WTC11 (cell line): ENCODE data around the gene NEURL1. TPM values are rescaled to one million over a fixed set of nuclear protein-coding genes. Genes with fewer than 3 reads are reported as not detected.

ENCODE experiments used
- ATAC-seq: fragments of 200-7000 bp; cut with Tn5 transposase; 2 replicates; pipeline ENCODE4 v1.10.0; 2021; ENCODE audit warnings: mild to moderate bottlenecking, moderate library complexity
- CTCF ChIA-PET: fragments of 300-600 bp; sonication (Branson Sonifier 250); formaldehyde crosslinking; loops from one replicate; lab custom pipeline; 2021; ENCODE audit warnings: antibody characterized with exemption; lab: Charles Lee
- POLR2A ChIA-PET: fragments of 350-600 bp; sonication (Branson Sonifier 250); formaldehyde crosslinking; loops from one replicate; lab custom pipeline; 2021; ENCODE audit warnings: antibody characterized with exemption; lab: Charles Lee
- DNase-seq: peaks from one replicate; pipeline ENCODE4 v3.0.0; 2021; ENCODE audit warnings: low spot score
- H3K27ac Mint-ChIP-seq: 2 replicates; pipeline ENCODE4 v1.8.0; 2021; ENCODE audit warnings: mixed read lengths
- H3K27me3 Mint-ChIP-seq: 2 replicates; pipeline ENCODE4 v1.8.0; 2021; ENCODE audit warnings: low read depth, mild to moderate bottlenecking, moderate library complexity, mixed read lengths
- H3K36me3 Mint-ChIP-seq: 2 replicates; pipeline ENCODE4 v1.8.0; 2021; ENCODE audit warnings: mixed read lengths
- H3K4me1 Mint-ChIP-seq: 2 replicates; pipeline ENCODE4 v1.8.0; 2022; ENCODE audit warnings: mixed read lengths
- H3K4me3 Mint-ChIP-seq: 2 replicates; pipeline ENCODE4 v1.8.0; 2021; ENCODE audit warnings: mild to moderate bottlenecking, moderate library complexity, mixed read lengths
- H3K9me3 Mint-ChIP-seq: 2 replicates; pipeline ENCODE4 v1.8.0; 2021; ENCODE audit warnings: mixed read lengths
- ATF1 ChIP-seq: sonication (generic); formaldehyde crosslinking; IDR thresholded peaks from 2 replicates; pipeline ENCODE4 v1.8.1; 2023; ENCODE audit warnings: mild to moderate bottlenecking, moderate library complexity, missing genetic modification reagents
- ELF4 ChIP-seq: sonication (generic); formaldehyde crosslinking; IDR thresholded peaks from 2 replicates; pipeline ENCODE4 v1.8.1; 2022; ENCODE audit warnings: low read depth, mild to moderate bottlenecking, moderate library complexity, missing genetic modification reagents
- IRF2 ChIP-seq: sonication (generic); formaldehyde crosslinking; IDR thresholded peaks from 2 replicates; pipeline ENCODE4 v1.8.0; 2022; ENCODE audit warnings: low read depth, missing genetic modification reagents, borderline replicate concordance
- KAT7 ChIP-seq: sonication (generic); formaldehyde crosslinking; IDR thresholded peaks from 2 replicates; pipeline ENCODE4 v1.8.1; 2023; ENCODE audit warnings: missing genetic modification reagents, mild to moderate bottlenecking, borderline replicate concordance
- NFE2L1 ChIP-seq: sonication (generic); formaldehyde crosslinking; IDR thresholded peaks from 2 replicates; pipeline ENCODE4 v1.8.1; 2023; ENCODE audit warnings: missing genetic modification reagents
- TEAD1 ChIP-seq: sonication (generic); formaldehyde crosslinking; IDR thresholded peaks from 2 replicates; pipeline ENCODE4 v1.8.0; 2022; ENCODE audit warnings: mild to moderate bottlenecking, missing genetic modification reagents
- total RNA-seq: library from RNA; stranded (reverse); gene quantifications from 3 replicates; pipeline ENCODE4 v1.2.3, GENCODE V29; 2021
- TF ChIP-seq, protein P1 (sequence below): sonication (generic); formaldehyde crosslinking; IDR thresholded peaks from 2 replicates; pipeline ENCODE4 v1.8.1; 2023; ENCODE audit warnings: mild to moderate bottlenecking, missing genetic modification reagents
- TF ChIP-seq, protein P2 (sequence below): sonication (generic); formaldehyde crosslinking; IDR thresholded peaks from 2 replicates; pipeline ENCODE4 v1.8.1; 2022; ENCODE audit warnings: low read depth, missing genetic modification reagents, borderline replicate concordance
- TF ChIP-seq, protein P3 (sequence below): sonication (generic); formaldehyde crosslinking; IDR thresholded peaks from 2 replicates; pipeline ENCODE4 v1.8.0; 2022; ENCODE audit warnings: mild to moderate bottlenecking, missing genetic modification reagents
- TF ChIP-seq, protein P4 (sequence below): sonication (generic); formaldehyde crosslinking; IDR thresholded peaks from 2 replicates; pipeline ENCODE4 v1.8.1; 2023; ENCODE audit warnings: mild to moderate bottlenecking, missing genetic modification reagents
- TF ChIP-seq, protein P5 (sequence below): sonication (generic); formaldehyde crosslinking; IDR thresholded peaks from 2 replicates; pipeline ENCODE4 v1.8.0; 2023; ENCODE audit warnings: missing genetic modification reagents, mild to moderate bottlenecking, borderline replicate concordance
- TF ChIP-seq, protein P6 (sequence below): fragments of 250-450 bp; sonication (Bioruptor Pico); IDR thresholded peaks from 2 replicates; pipeline ENCODE4 v1.9.0; 2021; ENCODE audit warnings: mild to moderate bottlenecking, borderline replicate concordance
- TF ChIP-seq, protein P7 (sequence below): sonication (generic); formaldehyde crosslinking; IDR thresholded peaks from 2 replicates; pipeline ENCODE4 v1.8.0; 2023; ENCODE audit warnings: mild to moderate bottlenecking, missing genetic modification reagents
- TF ChIP-seq, protein P8 (sequence below): sonication (generic); formaldehyde crosslinking; conservative IDR thresholded peaks from 2 replicates; pipeline ENCODE4 v1.8.1; 2022; ENCODE audit warnings: mild to moderate bottlenecking, missing genetic modification reagents
- TF ChIP-seq, protein P9 (sequence below): sonication (generic); formaldehyde crosslinking; IDR thresholded peaks from 2 replicates; pipeline ENCODE4 v1.8.1; 2023; ENCODE audit warnings: mild to moderate bottlenecking, missing genetic modification reagents, moderate library complexity

The NEURL1 gene
- total RNA-seq, 1 experiment from 2014 or later = 1.2 TPM

DNA sequence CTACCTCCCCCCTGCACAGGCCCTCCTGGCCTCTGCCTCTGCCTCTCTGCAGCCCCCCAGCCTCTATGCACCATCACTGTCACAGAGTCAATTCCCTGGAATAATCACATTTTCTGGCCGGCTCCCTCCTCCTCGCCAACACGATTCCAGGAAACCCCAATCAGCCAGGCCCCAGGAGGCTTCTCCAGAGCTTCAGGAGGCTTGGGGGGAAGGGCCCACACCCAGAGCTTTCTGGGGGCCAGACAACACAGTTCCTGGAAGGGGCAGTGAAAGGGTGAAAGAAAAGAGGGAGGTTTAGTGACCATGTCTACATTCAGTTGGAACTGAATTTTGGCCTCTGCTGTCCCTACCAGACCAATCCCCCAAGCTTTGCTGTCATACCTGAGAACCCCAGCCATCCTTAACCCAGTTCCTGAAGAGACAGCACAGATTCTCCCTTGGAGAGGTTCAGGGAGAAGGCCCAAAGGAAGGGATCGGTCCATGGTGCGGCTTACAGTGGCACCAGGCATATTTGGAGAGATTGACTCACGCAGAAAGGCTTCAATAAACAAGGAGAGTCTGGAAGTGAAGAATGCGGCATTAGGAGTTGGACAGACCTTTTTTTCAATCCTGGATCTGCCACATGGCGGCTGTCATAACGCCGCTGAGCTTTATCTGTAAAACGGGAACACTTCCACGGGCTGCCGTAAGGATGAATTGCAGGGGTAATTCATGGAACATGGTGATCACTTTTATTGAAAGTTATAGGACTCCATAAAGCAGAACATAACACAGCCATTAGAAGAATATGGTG is 89.0 kb downstream of the NEURL1 start (continued):
- TF ChIP-seq, protein P1, sequence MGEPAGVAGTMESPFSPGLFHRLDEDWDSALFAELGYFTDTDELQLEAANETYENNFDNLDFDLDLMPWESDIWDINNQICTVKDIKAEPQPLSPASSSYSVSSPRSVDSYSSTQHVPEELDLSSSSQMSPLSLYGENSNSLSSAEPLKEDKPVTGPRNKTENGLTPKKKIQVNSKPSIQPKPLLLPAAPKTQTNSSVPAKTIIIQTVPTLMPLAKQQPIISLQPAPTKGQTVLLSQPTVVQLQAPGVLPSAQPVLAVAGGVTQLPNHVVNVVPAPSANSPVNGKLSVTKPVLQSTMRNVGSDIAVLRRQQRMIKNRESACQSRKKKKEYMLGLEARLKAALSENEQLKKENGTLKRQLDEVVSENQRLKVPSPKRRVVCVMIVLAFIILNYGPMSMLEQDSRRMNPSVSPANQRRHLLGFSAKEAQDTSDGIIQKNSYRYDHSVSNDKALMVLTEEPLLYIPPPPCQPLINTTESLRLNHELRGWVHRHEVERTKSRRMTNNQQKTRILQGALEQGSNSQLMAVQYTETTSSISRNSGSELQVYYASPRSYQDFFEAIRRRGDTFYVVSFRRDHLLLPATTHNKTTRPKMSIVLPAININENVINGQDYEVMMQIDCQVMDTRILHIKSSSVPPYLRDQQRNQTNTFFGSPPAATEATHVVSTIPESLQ (CRISPR knock-in tag) = no peak

DNA sequence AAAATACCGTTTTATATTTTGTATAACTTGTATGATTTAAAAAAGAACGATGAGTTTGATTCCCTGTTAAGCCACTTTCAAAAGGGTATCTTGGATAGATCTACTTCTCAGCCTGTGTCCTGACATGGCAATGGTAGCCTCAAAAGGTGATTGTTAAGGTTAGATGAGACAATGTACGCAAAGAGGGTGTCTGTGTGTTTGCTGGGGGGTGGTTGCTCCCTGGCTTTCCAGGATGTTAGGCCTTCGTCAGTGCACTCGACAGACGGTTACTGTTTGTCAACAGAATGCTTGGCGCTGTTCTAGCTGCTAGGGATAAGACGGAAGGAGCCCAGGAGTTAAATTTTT is 90.3 kb downstream of the NEURL1 start:
- Mint-ChIP-seq H3K4me1 (0 out of 2 replicates have a peak, but pooled peaks cover 2% of the 10 kb centered on the region), H3K36me3 (no peaks in the 10 kb centered on the region), H3K9me3 (peaks cover 6% of the 10 kb centered on the region; the same call in 1 of the 2 replicates), H3K27me3 (peaks cover 38% of the 10 kb centered on the region), H3K4me3 (peak overlapping the region; percentile 50), H3K27ac (no peak overlapping the region)
- ChIA-PET POLR2A (no interaction called here), CTCF (interaction anchor here (0.7 to 1.6 kb wide), 4 partner anchors 9 to 102 kb away, joined by 3 to 11 read pairs (median 6); no protein-coding TSS in a partner anchor)
- no peak for DNase-seq
- ATAC-seq = no peak
- TF ChIP-seq, protein P2, sequence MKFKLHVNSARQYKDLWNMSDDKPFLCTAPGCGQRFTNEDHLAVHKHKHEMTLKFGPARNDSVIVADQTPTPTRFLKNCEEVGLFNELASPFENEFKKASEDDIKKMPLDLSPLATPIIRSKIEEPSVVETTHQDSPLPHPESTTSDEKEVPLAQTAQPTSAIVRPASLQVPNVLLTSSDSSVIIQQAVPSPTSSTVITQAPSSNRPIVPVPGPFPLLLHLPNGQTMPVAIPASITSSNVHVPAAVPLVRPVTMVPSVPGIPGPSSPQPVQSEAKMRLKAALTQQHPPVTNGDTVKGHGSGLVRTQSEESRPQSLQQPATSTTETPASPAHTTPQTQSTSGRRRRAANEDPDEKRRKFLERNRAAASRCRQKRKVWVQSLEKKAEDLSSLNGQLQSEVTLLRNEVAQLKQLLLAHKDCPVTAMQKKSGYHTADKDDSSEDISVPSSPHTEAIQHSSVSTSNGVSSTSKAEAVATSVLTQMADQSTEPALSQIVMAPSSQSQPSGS (CRISPR knock-in tag) = no peak
- TF ChIP-seq, protein P3, sequence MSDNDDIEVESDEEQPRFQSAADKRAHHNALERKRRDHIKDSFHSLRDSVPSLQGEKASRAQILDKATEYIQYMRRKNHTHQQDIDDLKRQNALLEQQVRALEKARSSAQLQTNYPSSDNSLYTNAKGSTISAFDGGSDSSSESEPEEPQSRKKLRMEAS (CRISPR knock-in tag) = no peak
- no peak for TF ChIP-seq KAT7 (CRISPR knock-in tag)
- TF ChIP-seq, protein P4, sequence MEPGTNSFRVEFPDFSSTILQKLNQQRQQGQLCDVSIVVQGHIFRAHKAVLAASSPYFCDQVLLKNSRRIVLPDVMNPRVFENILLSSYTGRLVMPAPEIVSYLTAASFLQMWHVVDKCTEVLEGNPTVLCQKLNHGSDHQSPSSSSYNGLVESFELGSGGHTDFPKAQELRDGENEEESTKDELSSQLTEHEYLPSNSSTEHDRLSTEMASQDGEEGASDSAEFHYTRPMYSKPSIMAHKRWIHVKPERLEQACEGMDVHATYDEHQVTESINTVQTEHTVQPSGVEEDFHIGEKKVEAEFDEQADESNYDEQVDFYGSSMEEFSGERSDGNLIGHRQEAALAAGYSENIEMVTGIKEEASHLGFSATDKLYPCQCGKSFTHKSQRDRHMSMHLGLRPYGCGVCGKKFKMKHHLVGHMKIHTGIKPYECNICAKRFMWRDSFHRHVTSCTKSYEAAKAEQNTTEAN (CRISPR knock-in tag) = no peak
- no peak for TF ChIP-seq ATF1
- TF ChIP-seq, protein P5, sequence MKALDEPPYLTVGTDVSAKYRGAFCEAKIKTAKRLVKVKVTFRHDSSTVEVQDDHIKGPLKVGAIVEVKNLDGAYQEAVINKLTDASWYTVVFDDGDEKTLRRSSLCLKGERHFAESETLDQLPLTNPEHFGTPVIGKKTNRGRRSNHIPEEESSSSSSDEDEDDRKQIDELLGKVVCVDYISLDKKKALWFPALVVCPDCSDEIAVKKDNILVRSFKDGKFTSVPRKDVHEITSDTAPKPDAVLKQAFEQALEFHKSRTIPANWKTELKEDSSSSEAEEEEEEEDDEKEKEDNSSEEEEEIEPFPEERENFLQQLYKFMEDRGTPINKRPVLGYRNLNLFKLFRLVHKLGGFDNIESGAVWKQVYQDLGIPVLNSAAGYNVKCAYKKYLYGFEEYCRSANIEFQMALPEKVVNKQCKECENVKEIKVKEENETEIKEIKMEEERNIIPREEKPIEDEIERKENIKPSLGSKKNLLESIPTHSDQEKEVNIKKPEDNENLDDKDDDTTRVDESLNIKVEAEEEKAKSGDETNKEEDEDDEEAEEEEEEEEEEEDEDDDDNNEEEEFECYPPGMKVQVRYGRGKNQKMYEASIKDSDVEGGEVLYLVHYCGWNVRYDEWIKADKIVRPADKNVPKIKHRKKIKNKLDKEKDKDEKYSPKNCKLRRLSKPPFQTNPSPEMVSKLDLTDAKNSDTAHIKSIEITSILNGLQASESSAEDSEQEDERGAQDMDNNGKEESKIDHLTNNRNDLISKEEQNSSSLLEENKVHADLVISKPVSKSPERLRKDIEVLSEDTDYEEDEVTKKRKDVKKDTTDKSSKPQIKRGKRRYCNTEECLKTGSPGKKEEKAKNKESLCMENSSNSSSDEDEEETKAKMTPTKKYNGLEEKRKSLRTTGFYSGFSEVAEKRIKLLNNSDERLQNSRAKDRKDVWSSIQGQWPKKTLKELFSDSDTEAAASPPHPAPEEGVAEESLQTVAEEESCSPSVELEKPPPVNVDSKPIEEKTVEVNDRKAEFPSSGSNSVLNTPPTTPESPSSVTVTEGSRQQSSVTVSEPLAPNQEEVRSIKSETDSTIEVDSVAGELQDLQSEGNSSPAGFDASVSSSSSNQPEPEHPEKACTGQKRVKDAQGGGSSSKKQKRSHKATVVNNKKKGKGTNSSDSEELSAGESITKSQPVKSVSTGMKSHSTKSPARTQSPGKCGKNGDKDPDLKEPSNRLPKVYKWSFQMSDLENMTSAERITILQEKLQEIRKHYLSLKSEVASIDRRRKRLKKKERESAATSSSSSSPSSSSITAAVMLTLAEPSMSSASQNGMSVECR (CRISPR knock-in tag) = no peak
- TF ChIP-seq, protein P6, sequence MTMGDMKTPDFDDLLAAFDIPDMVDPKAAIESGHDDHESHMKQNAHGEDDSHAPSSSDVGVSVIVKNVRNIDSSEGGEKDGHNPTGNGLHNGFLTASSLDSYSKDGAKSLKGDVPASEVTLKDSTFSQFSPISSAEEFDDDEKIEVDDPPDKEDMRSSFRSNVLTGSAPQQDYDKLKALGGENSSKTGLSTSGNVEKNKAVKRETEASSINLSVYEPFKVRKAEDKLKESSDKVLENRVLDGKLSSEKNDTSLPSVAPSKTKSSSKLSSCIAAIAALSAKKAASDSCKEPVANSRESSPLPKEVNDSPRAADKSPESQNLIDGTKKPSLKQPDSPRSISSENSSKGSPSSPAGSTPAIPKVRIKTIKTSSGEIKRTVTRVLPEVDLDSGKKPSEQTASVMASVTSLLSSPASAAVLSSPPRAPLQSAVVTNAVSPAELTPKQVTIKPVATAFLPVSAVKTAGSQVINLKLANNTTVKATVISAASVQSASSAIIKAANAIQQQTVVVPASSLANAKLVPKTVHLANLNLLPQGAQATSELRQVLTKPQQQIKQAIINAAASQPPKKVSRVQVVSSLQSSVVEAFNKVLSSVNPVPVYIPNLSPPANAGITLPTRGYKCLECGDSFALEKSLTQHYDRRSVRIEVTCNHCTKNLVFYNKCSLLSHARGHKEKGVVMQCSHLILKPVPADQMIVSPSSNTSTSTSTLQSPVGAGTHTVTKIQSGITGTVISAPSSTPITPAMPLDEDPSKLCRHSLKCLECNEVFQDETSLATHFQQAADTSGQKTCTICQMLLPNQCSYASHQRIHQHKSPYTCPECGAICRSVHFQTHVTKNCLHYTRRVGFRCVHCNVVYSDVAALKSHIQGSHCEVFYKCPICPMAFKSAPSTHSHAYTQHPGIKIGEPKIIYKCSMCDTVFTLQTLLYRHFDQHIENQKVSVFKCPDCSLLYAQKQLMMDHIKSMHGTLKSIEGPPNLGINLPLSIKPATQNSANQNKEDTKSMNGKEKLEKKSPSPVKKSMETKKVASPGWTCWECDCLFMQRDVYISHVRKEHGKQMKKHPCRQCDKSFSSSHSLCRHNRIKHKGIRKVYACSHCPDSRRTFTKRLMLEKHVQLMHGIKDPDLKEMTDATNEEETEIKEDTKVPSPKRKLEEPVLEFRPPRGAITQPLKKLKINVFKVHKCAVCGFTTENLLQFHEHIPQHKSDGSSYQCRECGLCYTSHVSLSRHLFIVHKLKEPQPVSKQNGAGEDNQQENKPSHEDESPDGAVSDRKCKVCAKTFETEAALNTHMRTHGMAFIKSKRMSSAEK (CRISPR knock-in tag) = no peak
- no peak for TF ChIP-seq TEAD1 (CRISPR knock-in tag)
- no peak for TF ChIP-seq ELF4
- TF ChIP-seq, protein P7, sequence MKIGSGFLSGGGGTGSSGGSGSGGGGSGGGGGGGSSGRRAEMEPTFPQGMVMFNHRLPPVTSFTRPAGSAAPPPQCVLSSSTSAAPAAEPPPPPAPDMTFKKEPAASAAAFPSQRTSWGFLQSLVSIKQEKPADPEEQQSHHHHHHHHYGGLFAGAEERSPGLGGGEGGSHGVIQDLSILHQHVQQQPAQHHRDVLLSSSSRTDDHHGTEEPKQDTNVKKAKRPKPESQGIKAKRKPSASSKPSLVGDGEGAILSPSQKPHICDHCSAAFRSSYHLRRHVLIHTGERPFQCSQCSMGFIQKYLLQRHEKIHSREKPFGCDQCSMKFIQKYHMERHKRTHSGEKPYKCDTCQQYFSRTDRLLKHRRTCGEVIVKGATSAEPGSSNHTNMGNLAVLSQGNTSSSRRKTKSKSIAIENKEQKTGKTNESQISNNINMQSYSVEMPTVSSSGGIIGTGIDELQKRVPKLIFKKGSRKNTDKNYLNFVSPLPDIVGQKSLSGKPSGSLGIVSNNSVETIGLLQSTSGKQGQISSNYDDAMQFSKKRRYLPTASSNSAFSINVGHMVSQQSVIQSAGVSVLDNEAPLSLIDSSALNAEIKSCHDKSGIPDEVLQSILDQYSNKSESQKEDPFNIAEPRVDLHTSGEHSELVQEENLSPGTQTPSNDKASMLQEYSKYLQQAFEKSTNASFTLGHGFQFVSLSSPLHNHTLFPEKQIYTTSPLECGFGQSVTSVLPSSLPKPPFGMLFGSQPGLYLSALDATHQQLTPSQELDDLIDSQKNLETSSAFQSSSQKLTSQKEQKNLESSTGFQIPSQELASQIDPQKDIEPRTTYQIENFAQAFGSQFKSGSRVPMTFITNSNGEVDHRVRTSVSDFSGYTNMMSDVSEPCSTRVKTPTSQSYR (CRISPR knock-in tag) = no peak
- TF ChIP-seq, protein P8, sequence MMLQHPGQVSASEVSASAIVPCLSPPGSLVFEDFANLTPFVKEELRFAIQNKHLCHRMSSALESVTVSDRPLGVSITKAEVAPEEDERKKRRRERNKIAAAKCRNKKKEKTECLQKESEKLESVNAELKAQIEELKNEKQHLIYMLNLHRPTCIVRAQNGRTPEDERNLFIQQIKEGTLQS (CRISPR knock-in tag) = no peak
- TF ChIP-seq IRF2 = no peak
- TF ChIP-seq NFE2L1 (CRISPR knock-in tag) = no peak
- TF ChIP-seq, protein P9, sequence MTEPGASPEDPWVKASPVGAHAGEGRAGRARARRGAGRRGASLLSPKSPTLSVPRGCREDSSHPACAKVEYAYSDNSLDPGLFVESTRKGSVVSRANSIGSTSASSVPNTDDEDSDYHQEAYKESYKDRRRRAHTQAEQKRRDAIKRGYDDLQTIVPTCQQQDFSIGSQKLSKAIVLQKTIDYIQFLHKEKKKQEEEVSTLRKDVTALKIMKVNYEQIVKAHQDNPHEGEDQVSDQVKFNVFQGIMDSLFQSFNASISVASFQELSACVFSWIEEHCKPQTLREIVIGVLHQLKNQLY = no peak
